Measurements from ENCODE around the gene TRIML1.

- no peak for TF ChIP-seq CTCF (conservative IDR thresholded peaks at IDR 0.05; ENCODE audit: low read length)
- TF ChIP-seq EZH2phosphoT487 (IDR thresholded peaks at IDR 0.05; ENCODE audit: borderline replicate concordance): no peak
Measured at GRCh38 chr4:188175288-188175687, 36.0 kb downstream of the TRIML1 start.
